Smooth muscle cell of the brain vasculature (primary cell): ENCODE data around the gene ZFPM1.
"Not testable (repeated sequence)": the region's sequence is repeated elsewhere in the genome, so short reads cannot be mapped to it uniquely, and the experiment has no call there.

Experiments used
- DNase-seq: peaks from one replicate; pipeline ENCODE4 v3.0.0-alpha.2; 2012; ENCODE audit warnings: low read depth, low spot score

The ZFPM1 gene

GRCh38 chr16:88453217-88453531, at the start of gene ZFPM1:
Gene ZFPM1, plus strand, starts transcription at chr16:88453280. Its CDS starts 359 bp downstream, at chr16:88453639.
- DNase-seq = no peak

DNA sequence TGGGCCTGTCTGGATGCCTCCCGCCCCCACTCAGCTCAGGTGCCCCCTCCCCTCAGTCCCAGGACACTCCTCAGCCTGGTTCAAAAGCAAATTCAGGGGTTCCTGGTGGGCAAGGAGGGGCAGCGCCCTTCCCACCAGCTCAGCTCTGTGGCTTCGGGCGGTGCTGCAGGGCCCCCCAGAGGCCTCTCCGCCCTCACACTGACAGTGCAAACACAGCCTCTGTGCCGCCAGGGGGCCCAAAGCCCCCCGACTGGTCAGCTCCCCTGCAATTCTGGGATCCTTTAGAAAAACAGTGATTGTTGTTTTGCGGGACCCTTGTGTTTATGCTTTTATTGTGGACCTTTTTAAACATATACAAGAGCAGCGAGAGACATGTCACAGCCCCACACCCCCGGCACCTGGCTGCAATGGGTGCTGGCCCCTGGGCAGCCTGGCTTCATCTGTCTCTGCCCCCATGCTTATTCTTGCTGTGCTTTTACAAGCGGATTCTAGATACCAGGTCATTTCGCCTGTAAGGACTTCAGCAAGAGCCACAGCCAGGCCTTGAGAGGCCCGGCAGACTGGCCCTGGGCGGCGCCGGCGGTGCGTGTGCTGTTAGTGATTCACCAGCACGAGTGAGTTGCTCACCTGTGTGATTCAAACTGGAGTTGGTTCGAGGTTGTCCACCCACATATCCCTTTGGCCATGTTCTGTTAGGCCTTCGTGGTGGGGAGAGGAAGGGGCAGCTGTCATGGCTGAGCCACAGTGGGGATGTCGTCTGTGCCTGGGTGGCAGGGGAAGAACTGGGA, 49.1 kb upstream of the ZFPM1 start:
- no peak for DNase-seq

GRCh38 chr16:88404769-88405168, 48.3 kb upstream of the ZFPM1 start:
- no peak for DNase-seq

DNA sequence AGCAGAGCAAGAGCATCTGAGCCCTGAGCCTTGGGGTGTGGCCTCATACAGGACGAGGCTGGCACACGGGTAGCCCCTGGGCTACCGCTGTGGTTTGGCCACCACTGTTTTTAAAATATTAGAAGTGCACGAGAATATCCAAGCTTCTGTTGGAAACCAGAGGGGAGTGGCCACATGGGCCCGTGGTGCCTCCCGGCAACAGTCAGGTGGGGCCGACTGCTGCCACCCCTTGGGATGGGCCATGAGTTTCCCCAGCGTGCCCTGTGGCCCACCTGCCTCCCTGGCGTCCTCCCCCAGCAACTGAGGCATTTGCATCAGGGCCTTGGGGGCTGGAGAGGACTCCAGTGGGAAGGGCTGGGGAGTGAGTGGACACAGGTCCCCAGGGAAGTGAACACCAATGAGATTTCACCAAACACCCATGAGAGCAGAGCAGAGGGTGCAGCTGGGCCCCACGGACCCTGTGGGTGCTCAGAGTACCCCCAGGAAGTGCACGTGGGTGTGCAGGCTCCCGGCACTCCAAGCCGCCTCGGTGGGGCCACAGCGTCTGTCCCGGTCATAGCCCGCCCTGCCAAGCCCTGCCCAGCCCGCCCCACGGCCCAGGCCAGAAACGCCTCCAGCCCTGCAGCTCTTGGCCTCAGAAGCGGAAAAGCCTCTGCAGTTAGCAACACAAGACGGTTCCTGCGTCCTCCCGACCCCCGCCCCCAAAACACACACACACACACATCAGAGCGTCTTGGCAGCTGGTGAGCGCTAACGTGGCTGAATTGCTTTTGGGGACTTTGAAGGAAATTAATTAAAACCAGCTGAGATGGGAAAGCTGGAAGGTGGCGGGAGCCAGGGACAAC, 47.6 kb upstream of the ZFPM1 start:
- DNase-seq = no peak

DNA sequence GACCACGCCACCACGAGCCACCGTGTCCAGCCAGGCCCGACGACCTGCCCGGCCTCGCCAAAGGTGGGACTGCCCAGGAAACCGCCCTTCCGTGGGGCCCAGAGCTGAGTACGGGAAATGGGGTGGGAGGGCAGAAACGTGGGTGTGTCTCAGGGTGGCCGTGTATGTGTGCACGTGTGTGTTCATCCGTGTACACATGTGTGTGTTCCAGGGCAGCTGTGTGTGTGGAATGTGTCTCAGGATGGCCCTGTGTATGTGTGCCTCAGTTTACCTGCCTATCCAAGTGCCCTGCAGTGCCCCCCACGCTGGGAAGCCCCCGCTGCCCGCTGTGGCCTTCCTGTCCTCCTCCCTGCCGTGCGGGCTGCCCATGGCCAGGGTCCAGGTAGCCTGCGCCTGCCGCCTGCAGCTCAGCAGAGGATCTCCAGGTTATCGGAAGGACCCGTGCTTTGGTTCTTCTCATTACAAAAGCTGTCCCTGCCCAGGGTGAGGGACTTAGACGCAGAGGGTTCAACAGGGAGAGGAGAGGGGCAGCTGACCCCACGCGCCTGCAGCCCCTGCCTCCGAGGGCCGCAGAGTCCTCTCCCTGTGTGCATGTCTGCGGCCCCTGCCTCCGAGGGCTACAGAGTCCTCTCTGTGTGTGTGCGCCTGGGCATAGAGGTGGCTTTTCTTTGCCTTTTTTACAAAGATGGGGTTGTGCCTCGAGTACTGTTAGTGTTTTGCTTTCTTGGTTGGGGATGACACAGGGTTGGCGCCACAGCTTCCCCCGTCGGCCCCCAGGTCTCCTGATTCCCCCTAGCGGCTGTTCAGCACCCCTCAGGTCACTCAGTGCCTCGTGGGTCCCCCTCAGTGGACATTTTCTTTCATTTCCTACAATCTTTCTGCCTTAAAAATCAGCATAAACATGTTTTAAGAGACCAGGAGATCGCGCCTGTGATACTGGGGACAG, 46.7 kb upstream of the ZFPM1 start:
- no peak for DNase-seq

GRCh38 chr16:88407042-88407420, 46.0 kb upstream of the ZFPM1 start:
- no peak for DNase-seq

- DNase-seq = no peak
Measured at GRCh38 chr16:88407807-88408206, 45.3 kb upstream of the ZFPM1 start.

- no peak for DNase-seq
Measured at GRCh38 chr16:88408561-88409142, 44.4 kb upstream of the ZFPM1 start.

DNA sequence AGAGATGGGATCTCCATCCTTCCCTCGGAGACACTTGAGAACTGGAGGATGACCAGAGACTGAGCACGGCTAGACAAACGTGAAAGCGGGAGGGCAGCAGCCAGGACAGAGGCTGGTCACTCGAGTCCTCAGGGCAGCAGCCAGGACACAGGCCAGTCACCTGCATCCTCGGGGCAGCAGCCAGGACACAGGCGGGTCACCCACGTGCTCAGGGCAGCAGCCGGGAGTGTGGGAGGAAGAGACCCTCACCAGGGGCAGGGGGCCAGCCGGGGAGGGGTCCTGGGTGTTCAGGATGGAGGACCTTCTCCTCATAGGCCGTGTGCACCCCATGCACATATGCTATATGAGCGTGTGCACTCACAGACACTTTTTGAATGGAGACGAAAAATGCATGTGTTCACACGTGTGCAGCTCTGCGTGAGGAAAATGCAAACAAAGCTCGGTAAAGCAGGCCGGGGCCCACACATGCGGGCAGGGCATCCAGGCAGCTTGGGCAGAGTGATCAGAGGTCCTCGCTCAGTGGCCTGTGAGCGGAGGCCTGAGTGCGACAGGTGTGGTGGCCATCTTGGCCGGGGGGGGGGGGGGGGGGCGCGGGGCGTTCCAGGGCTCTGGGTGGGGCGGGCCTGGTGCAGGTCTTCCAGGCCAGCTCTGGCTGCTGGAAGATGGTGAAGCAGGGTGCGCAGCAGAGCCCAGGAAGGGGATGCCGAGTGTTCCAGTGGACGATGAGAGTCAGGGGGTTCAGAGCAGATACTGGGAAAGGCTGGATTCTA, 43.6 kb upstream of the ZFPM1 start:
- no peak for DNase-seq

GRCh38 chr16:88410297-88410968, 42.6 kb upstream of the ZFPM1 start:
- DNase-seq = not testable (repeated sequence)

GRCh38 chr16:88411951-88412576, 41.0 kb upstream of the ZFPM1 start:
- no peak for DNase-seq

DNA sequence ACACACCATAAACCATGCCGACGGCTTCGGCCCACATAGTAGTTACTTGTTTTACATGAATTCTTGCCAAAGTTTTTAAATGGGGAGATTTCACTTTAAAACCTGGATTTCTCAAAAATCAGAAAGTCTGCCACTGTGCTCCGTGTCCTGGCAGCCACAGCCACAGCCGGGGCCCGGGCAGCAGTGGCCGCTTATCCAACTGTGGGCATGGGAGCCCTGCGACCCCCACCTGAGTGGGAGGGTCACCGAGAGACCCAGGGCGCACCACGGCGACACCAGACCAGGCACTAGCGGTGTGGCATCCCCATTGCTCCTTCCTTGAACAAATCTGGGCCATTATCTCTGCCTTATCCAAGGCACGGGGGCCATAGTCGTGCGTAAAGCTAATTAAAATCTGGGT, 40.3 kb upstream of the ZFPM1 start:
- DNase-seq = no peak

GRCh38 chr16:88413231-88413630, 39.8 kb upstream of the ZFPM1 start:
- DNase-seq = no peak

- DNase-seq = no peak
Measured at GRCh38 chr16:88413631-88414030, 39.4 kb upstream of the ZFPM1 start.

DNA sequence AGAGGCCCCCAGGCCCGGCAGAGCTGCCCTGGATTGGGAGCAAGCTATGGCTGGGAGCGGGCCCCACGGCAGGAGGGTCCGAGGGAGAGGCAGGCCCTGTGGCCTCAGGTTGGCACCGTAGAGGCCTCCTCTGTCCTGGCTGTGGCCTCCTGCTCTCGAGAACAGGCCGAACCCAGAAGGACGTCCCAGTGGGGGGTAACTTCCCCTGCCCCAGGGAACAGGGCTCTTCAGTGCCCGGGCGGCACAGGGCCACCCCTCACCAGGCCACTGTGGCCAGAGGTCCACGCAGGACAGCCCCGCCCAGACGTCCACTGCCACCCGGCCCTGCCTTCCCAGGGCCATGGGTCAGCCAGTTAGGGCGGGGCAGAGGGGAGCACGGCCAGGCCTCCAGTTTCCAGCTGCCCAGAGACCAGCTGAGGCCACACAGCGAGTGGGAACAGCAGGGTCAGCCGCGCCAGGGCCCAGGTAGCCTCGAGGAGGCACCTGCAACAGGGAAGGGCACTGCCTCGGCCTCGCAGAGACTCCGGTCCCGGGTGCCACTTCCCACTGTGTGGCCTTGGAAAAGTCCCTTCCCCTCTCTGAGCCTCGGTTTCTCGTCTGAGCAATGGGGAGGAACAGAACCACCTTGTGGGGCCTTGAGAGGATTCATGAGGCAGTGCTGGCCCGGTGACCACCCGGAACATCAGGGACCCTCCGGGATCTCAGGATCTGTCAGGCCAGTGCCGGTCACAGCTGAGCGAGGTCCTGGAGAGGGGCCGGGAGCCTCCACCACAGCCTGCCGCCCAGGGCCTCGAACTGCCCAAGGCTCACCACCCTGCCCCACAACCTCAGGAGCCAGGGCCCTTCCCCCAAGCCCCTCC, 38.3 kb upstream of the ZFPM1 start:
- no peak for DNase-seq

DNA sequence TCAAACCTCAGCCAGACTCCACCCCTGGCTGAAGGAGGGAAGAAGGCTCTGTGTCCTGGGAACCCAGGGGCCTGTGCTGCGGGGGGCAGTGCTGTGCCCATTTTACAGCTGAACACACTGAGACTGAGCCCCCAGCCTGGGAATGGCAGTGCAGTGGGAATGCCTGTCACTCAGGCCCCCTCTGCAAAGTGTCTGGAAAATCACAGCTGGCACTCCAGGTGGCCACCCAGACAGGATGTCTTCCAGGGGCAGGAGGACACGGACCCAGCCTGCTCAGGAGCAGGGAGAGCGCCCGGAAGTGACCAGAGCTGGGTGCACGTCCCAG, 37.7 kb upstream of the ZFPM1 start:
- no peak for DNase-seq

DNA sequence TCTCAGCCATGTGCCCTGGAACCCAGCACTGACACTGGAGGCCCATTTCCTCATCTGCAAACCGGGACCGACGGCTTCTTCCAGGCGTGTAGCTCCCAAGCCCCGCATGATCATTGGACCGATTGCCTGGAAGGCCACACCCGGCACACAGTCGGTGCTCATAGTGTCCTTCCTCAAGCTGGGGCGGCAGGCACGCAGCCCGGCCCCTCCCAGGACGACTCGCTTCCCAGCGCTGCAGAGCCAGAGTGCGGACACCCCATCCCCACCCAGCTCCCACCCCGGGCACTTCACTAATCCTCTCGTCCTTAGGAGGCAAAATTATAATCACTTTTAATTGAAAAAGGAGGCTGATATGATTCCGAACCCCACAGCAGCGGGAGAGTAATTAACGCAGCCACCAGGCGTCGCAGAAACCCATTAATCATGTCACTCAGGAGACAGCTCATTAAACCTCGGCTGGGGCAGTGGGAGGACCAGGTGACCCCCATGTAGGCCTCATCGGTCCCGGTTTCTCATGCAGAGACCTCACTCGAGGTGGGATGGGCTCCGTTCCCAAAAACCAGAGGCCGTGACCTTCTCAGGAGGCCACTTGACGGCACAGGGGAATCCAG, 37.3 kb upstream of the ZFPM1 start:
- no peak for DNase-seq

DNA sequence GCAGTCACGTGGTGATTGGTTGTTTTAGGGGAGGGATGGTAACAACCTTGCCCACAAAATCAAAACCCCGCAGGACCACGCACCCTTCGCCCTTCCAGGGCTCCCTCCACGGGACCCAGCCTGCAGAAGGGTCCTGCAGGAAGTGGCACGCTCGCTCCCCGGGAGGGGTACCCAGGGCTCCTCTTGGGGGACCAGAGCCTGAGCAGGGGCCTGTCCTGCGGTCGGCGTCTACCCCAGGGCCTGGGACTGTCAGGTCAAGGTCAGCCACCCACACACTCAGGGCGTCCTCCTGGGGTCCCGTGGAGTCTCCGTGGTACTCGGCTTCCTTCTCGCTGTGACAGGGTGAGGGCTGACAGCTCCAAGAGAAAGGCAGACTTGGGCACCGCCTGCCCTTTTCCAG, 36.4 kb upstream of the ZFPM1 start:
- no peak for DNase-seq
